Brain microvascular endothelial cell (primary cell): Measurements from ENCODE around the gene PRR15L.

ENCODE experiments used
- DNase-seq: peaks from one replicate; pipeline ENCODE4 v3.0.0-alpha.2; 2020
- H3K27ac ChIP-seq: fragments of 250-450 bp; sonication (Bioruptor Pico); 2 replicates; pipeline ENCODE4 v1.5.1; 2020; ENCODE audit warnings: mild to moderate bottlenecking, moderate library complexity
- H3K27me3 ChIP-seq: fragments of 250-450 bp; sonication (Bioruptor Pico); replicated peaks from 2 replicates; pipeline ENCODE4 v1.5.1; 2020; ENCODE audit warnings: mild to moderate bottlenecking
- H3K36me3 ChIP-seq: fragments of 250-450 bp; sonication (Bioruptor Pico); replicated peaks from 2 replicates; pipeline ENCODE4 v1.5.1; 2020; ENCODE audit warnings: mild to moderate bottlenecking
- H3K4me3 ChIP-seq: 2 replicates; pipeline ENCODE4 v1.5.1; 2011; ENCODE audit warnings: low read depth, mild to moderate bottlenecking, control low read depth, low read length, moderate library complexity
- CTCF ChIP-seq: IDR thresholded peaks from 2 replicates; pipeline ENCODE4 v1.5.1; 2011; ENCODE audit warnings: low read depth, mild to moderate bottlenecking, moderate library complexity, low read length, control low read depth, inconsistent platforms; ENCODE audit errors: missing control alignments
- in situ Hi-C: cut with HindIII; loops from 2 replicates; pipeline ENCODE4 v1.10.0; 2017; ENCODE audit warnings: low sequenced_read_pairs, low pct_ligation_motif_present

The PRR15L gene

GRCh38 chr17:47964856-47965255 lies 7.2 kb upstream of the PRR15L start:
- Histone ChIP-seq H3K27me3 (no peaks in the 10 kb centered on the region), H3K36me3 (no peaks in the 10 kb centered on the region), H3K4me3 (no peak overlapping the region), H3K27ac (no peak overlapping the region)
- DNase-seq, result no peak
- TF ChIP-seq CTCF, result no peak
- in situ Hi-C loops, result no loop called here

- TF ChIP-seq CTCF, result no peak
- no peak overlapping the region for H3K4me3 ChIP-seq
- no peak for DNase-seq
- no peaks in the 10 kb centered on the region for H3K36me3 ChIP-seq
- in situ Hi-C loops, result no loop called here
- H3K27ac ChIP-seq, result no peak overlapping the region
- H3K27me3 ChIP-seq, result peaks cover 3% of the 10 kb centered on the region
Measured at GRCh38 chr17:47962901-47963300, 5.2 kb upstream of the PRR15L start.

GRCh38 chr17:47961406-47961805 lies 3.7 kb upstream of the PRR15L start:
- in situ Hi-C loops, result no loop called here
- no peak for DNase-seq
- TF ChIP-seq CTCF, result no peak
- no peak overlapping the region for H3K4me3 ChIP-seq
- H3K27me3 ChIP-seq, result peaks cover 3% of the 10 kb centered on the region
- no peak overlapping the region for H3K27ac ChIP-seq
- no peaks in the 10 kb centered on the region for H3K36me3 ChIP-seq

GRCh38 chr17:47959825-47960655 lies 2.4 kb upstream of the PRR15L start:
- Histone ChIP-seq H3K27ac (no peak overlapping the region), H3K4me3 (no peak overlapping the region), H3K27me3 (peaks cover 3% of the 10 kb centered on the region), H3K36me3 (no peaks in the 10 kb centered on the region)
- DNase-seq, result no peak
- in situ Hi-C loops, result no loop called here
- TF ChIP-seq CTCF, result no peak

GRCh38 chr17:47956791-47957590 lies 692 bp downstream of the PRR15L start:
- H3K36me3 ChIP-seq, result no peaks in the 10 kb centered on the region
- no peak overlapping the region for H3K27ac ChIP-seq
- no peak for TF ChIP-seq CTCF
- in situ Hi-C loops, result no loop called here
- peaks cover 3% of the 10 kb centered on the region for H3K27me3 ChIP-seq
- H3K4me3 ChIP-seq, result no peak overlapping the region
- no peak for DNase-seq
